Neural progenitor cell (in vitro differentiated cells): ENCODE data around the gene RBMS1.

Experiments used
- CTCF ChIP-seq: fragments of 200-600 bp; sonication (generic); IDR thresholded peaks from 2 replicates; pipeline ENCODE4 v1.5.1; 2017; ENCODE audit warnings: antibody characterized with exemption, mild to moderate bottlenecking
- EZH2 ChIP-seq: fragments of 200-600 bp; sonication (generic); IDR thresholded peaks from 2 replicates; pipeline ENCODE4 v1.6.1; 2017; ENCODE audit warnings: antibody characterized with exemption, mild to moderate bottlenecking, moderate library complexity

DNA sequence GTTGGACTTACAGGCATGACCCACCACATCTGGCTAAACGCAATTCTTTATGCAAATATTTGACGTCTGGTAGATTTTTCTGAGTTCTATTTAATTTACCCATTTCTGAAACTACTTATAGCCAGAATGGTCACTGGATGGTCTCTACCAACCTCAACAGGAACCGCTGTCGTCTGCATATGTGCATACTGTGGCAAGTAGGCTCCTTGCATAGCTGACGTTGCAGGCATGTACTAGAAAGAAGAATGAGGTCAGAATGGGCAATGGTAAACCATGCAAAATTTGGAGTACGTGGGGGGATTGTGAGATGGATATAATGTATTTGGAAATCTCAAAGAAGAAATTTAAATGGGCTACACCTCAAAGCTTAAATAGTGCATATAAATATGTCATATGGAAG lies 216.5 kb downstream of the RBMS1 start:
- TF ChIP-seq CTCF (no peak), EZH2 (no peak)
